OCI-M2 (cell line): ENCODE results near the gene NTM.

ENCODE experiments used
- DNase-seq: peaks from one replicate; lab custom pipeline; 2025; ENCODE audit not compliant: unreplicated experiment; lab: John Stamatoyannopoulos, UW

Gene NTM

DNA sequence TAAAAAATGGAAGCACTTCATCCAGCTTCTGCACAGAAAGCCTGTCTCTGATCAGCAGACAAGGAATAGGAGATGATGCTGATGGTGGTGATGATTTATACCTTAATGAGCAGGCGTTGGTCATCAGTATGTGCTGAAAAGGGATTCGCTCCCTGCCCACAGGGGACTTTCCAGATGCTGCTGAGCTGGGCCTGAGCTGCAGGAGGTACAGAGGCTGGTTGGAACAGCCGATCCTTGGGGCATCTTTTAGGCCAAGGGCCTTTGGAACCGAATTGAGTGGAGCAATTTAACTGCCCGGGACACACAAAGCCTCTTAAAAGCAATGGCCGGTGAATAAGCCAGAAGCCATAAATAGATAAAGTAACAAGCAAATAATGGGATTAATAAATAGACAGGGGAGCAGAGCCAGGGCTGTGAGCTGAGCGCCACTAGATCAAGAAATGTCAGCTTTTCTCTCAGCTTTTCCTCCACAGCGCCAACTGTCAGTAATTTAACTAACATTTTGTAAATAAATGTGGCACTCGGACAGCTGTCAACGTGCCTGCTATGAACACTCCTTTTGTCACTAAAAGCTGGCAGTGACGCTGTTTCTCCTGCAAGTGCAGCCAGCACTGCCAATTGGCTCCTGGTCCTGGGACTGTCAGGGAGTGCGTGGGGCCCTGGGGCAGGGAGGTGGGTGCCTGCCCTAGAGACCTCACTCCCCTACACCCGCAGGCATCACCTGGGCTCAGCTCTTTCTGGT is 562.3 kb downstream of the NTM start:
- no peak for DNase-seq

DNA sequence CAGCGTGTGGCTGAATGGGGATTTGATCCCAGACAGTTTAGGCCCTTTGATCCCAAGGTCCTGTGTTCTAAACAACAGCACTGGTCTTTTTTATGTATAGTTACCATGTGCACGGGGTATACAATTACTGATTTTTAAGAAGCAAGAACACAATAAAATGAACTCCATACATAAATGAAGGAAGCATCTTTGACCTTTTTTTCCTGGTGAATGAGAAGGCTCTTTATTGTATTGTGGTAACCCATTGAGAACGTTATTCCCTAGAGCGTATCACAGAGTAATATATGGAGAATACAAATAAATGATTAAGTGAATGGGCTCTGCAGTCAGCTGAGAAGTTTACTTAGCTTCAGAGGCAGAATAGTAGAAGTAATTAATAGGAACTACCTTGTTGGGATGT is 563.6 kb downstream of the NTM start:
- no peak for DNase-seq

DNA sequence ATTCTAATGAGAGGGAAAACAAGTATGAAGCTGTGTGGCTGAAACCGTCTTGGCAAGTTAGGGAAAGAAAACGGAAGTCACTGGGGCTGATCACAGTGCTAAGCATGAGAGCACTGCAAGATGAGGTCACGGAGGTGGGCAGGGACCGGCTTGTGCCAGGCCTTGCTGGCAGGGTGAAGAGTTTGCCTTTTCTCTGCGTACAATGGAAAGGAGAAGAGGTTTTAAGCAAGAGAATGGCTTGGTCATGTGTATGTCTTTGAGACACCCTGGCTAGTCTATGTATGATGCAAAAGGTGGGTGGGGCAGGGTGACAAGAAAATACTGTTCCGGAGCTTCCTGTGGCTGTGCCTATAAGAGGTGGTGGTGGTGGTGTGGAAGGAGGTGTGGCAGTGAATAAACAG is 567.9 kb downstream of the NTM start:
- no peak for DNase-seq

DNA sequence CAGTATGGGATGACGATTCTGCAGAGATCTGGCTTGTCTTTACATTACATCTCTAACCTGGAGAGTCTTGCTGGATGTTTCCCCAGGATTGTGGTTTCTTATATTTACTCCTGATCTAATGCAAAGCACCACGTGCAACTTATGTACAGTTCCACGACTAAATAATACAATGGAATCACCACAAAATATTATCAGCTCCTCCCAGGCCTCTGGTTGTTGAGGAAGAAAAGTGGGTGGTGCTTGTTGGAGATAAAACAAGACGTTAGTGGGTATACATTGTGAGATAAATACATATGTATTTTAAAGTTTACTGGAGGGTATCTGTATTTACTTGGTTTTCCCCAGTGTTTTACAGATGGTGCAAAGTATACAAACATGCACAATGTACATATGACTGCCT is 569.7 kb downstream of the NTM start:
- DNase-seq: no peak

GRCh38 chr11:131942878-131943277 is 572.5 kb downstream of the NTM start:
- no peak for DNase-seq

GRCh38 chr11:131943295-131943694 is 572.9 kb downstream of the NTM start:
- DNase-seq: no peak

DNA sequence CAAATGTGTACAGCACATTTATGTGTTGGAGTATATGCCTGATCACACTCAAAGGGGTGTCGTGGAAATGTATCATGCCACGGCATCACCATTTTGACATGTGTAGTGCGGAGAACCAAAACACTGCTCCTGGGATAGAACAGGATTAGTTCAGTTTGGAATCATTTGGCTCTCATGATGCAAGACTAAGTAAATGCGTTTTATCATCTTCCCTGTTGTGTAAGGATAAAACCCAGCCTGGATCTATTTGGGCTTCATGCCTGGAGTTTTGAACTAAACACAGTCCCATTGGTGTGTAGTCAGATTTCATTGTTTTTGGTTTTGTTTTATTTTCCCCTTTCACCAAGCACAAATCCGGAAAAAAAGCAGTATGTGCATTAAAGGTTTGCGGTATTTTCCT is 574.3 kb downstream of the NTM start:
- DNase-seq: no peak

DNA sequence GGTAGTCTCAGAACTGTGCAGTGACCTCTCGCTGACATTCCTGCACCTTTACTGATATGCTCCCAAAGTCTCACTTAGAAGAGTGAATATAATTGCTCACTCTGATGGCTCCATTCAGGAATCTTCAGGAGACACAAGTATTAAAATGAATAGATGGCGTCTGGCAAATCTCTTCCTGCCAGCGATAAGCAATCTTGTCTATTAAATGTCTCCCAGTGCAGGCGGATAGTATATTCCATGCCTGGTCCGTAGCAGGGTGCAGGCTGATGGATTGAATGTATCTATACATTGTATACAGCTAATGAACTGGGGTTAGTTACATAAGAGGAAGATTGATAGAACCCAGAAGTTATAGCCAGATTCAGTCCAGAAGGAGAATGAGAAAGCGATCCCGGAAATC is 575.3 kb downstream of the NTM start:
- no peak for DNase-seq

DNA sequence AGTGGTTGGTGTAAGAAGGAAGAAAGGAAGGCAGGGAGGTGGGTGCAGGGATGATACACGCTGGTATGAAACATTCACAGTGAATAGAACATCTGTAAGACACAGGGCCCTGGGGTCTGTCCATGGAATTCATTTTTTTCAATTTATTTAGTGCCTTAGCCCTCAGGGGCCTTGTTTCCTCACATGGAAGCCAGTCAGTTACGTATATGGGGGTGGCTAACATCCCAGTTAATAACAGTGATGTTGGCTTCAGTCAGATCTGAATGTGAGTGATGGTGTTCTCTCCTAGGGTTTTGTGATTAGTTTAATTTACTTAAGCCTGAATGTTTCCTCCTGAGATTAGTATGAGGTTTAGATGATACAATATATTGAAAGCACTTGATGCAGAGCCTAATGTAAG is 577.1 kb downstream of the NTM start:
- no peak for DNase-seq

DNA sequence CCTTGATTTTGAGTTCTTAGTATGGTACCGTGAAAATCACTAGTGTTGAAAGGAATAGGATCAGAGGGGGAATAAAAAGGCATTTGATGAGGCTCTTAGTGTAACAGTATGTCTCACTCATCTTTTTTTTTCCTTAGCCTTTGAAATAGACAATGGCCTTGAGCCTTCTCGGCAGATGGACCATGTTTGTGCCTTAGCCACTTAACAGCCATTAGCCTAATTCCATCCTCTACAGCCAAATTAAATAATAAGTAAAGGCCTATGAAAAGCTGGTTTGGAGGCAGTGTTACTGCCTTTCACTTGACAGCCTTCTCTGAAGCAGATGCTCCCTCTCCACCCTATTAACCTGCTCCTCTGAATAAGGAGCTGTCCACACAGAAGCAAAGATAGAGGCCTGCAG is 580.7 kb downstream of the NTM start:
- no peak for DNase-seq

GRCh38 chr11:131954146-131954545 is 583.7 kb downstream of the NTM start:
- DNase-seq: no peak

GRCh38 chr11:131955904-131956303 is 585.5 kb downstream of the NTM start:
- DNase-seq: no peak

DNA sequence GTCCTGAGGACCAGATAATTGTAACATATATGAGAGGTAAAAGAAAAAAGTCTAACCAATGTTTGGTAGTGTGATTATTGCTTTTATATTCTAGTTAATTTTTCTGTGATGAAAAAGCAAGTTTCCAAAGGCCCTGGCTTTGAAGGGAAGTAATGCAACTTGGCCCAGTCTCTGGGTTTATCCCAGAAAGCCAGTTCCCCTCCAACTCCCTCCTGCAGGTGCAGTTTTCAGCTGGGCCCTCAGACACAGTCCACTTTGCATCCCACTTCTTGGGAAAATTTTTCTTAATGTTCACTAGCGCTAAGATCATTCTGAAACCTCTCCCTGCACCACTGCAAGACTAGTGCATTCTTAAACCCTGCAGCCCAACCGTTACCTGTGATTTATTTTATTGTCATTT is 586.8 kb downstream of the NTM start:
- no peak for DNase-seq

GRCh38 chr11:131957875-131958274 is 587.5 kb downstream of the NTM start:
- DNase-seq: no peak

GRCh38 chr11:131962818-131963217 is 592.4 kb downstream of the NTM start:
- DNase-seq: no peak

GRCh38 chr11:131964698-131965483 is 594.5 kb downstream of the NTM start:
- no peak for DNase-seq

GRCh38 chr11:131965504-131965903 is 595.1 kb downstream of the NTM start:
- no peak for DNase-seq

- DNase-seq: no peak
These were observed 596.3 kb downstream of the NTM start for GRCh38 chr11:131966667-131967066.

- no peak for DNase-seq
These were observed 598.8 kb downstream of the NTM start for GRCh38 chr11:131969261-131969660.

- no peak for DNase-seq
These were observed 602.6 kb downstream of the NTM start for GRCh38 chr11:131973061-131973460.

DNA sequence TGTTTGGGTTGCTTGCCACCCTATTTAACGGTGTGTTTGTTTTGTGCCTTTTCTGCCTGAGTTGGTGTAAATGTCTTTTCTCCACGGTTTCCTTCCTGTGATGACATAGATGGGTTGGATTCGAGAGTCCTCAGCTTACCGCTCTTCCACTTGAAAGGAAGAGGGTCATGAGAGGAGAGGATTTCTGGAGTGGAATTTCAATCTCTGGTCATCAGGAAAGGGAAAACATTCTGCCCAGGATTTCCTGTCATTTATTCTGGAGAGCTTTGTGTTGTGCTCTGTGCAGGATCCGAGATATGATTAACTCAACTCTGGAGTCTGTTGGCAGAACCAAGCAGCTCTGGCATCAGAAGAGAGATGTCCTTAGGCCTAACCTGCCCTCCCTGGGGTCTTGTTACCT is 605.2 kb downstream of the NTM start:
- no peak for DNase-seq

DNA sequence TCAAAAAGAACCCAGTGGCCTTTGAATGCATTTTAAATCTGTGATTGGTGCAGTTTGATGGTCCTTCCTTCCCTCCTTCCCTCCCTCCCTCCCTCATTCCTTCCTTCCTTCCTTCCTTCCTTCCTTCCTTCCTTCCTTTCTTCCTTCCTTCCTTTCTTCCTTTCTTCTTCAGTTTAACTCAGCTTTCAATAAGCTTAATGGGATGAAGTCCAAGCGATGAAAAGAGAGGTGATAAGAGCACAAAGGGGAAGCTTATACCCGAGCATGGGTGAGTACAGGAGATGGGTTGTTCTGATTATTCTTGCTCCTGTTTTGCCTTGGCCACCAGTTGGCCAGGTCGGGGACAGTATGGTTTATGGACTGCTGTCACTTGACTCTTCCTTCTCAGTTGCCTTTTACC is 605.6 kb downstream of the NTM start:
- no peak for DNase-seq

GRCh38 chr11:131977231-131977630 is 606.8 kb downstream of the NTM start:
- no peak for DNase-seq
